Mesenchymal stem cell (in vitro differentiated cells and primary cell): Measurements from ENCODE around the gene FCHSD2.
"Not testable (repeated sequence)": the region's sequence is repeated elsewhere in the genome, so short reads cannot be mapped to it uniquely, and the experiment has no call there.

ENCODE experiments used
- DNase-seq: peaks from one replicate; pipeline ENCODE4 v3.0.0-alpha.2; 2013
- H2AFZ ChIP-seq: one replicate; pipeline ENCODE4 v1.6.1; 2013; ENCODE audit warnings: low read depth, mild to moderate bottlenecking, control low read depth, inconsistent platforms, low read length, moderate library complexity
- H2AK5ac ChIP-seq: 2 replicates; pipeline ENCODE4 v1.6.1; 2013; ENCODE audit warnings: low read length, moderate library complexity, mild to moderate bottlenecking, inconsistent platforms; ENCODE audit not compliant: severe bottlenecking
- H2BK120ac ChIP-seq: one replicate; pipeline ENCODE4 v1.6.1; 2013; ENCODE audit warnings: low read depth, mild to moderate bottlenecking, inconsistent platforms, low read length, moderate library complexity
- H2BK12ac ChIP-seq, 2 experiments: one replicate each; pipeline ENCODE4 v1.6.1; 2013; ENCODE audit warnings: inconsistent platforms in 2 of 2, low read length in 2 of 2, mild to moderate bottlenecking in 2 of 2, moderate library complexity in 2 of 2, control low read depth in 1 of 2
- H2BK15ac ChIP-seq: one replicate; pipeline ENCODE4 v1.6.1; 2013; ENCODE audit warnings: mild to moderate bottlenecking, low read depth, inconsistent platforms; ENCODE audit not compliant: poor library complexity, severe bottlenecking
- H2BK5ac ChIP-seq: 2 replicates; pipeline ENCODE4 v1.6.1; 2013; ENCODE audit warnings: low read depth, mild to moderate bottlenecking, low read length, control low read depth, inconsistent platforms; ENCODE audit not compliant: poor library complexity, severe bottlenecking
- H3K14ac ChIP-seq, 2 experiments: one replicate each; pipeline ENCODE4 v1.6.1; 2013; ENCODE audit warnings: inconsistent platforms in 2 of 2, low read length in 2 of 2, control low read depth in 1 of 2, mild to moderate bottlenecking in 1 of 2, moderate library complexity in 1 of 2
- H3K18ac ChIP-seq, 2 experiments: one replicate each; pipeline ENCODE4 v1.6.1; 2013; ENCODE audit warnings: inconsistent platforms in 2 of 2, low read length in 2 of 2, control low read depth in 1 of 2, low read depth in 1 of 2, mild to moderate bottlenecking in 1 of 2
- H3K23ac ChIP-seq, 2 experiments: one replicate each; pipeline ENCODE4 v1.6.1; 2013; ENCODE audit warnings: inconsistent platforms in 2 of 2, low read length in 2 of 2, mild to moderate bottlenecking in 2 of 2, moderate library complexity in 2 of 2, control low read depth in 1 of 2
- H3K27ac ChIP-seq: 2 replicates; pipeline ENCODE4 v1.5.1; 2013; ENCODE audit warnings: mild to moderate bottlenecking, moderate library complexity, low read length, control low read depth, inconsistent platforms; ENCODE audit not compliant: poor library complexity, severe bottlenecking
- H3K27me3 ChIP-seq, 2 experiments: 2 replicates each; pipeline versions ENCODE4 v1.6.1 to v1.7.0; 2013; ENCODE audit warnings: low read length in 2 of 2, mild to moderate bottlenecking in 2 of 2, moderate library complexity in 2 of 2, control low read depth in 1 of 2, inconsistent platforms in 1 of 2; ENCODE audit not compliant: control insufficient read depth in 1 of 2, insufficient read depth in 1 of 2
- H3K36me3 ChIP-seq, 2 experiments: 2 replicates each; pipeline versions ENCODE4 v1.6.1 to v1.7.0; 2013; ENCODE audit warnings: low read length in 2 of 2, control low read depth in 1 of 2, inconsistent platforms in 1 of 2, low read depth in 1 of 2, mild to moderate bottlenecking in 1 of 2; ENCODE audit not compliant: insufficient read depth in 2 of 2, control insufficient read depth in 1 of 2
- H3K4ac ChIP-seq, 2 experiments: one replicate each; pipeline ENCODE4 v1.6.1; 2013; ENCODE audit warnings: inconsistent platforms in 2 of 2, low read length in 2 of 2, mild to moderate bottlenecking in 2 of 2, moderate library complexity in 2 of 2, control low read depth in 1 of 2, low read depth in 1 of 2
- H3K4me1 ChIP-seq: 2 replicates; pipeline ENCODE4 v1.6.1; 2013; ENCODE audit warnings: low read depth, low read length, control low read depth; ENCODE audit not compliant: control insufficient read depth, insufficient read depth
- H3K4me2 ChIP-seq: 2 replicates; pipeline ENCODE4 v1.6.1; 2013; ENCODE audit warnings: low read length, mild to moderate bottlenecking, inconsistent platforms; ENCODE audit not compliant: poor library complexity, severe bottlenecking
- H3K4me3 ChIP-seq, 2 experiments: 2 replicates each; pipeline versions ENCODE4 v1.5.1 to v1.7.0; 2013; ENCODE audit warnings: low read length in 2 of 2, mild to moderate bottlenecking in 2 of 2, control low read depth in 1 of 2, low read depth in 1 of 2; ENCODE audit not compliant: insufficient read depth in 1 of 2
- H3K79me1 ChIP-seq: replicated peaks from 2 replicates; pipeline ENCODE4 v1.6.1; 2013; ENCODE audit warnings: mild to moderate bottlenecking, control low read depth, low read length, inconsistent platforms; ENCODE audit not compliant: poor library complexity, severe bottlenecking
- H3K9ac ChIP-seq: 2 replicates; pipeline ENCODE4 v1.7.0; 2013; ENCODE audit warnings: mild to moderate bottlenecking, low read length, moderate library complexity
- H3K9me3 ChIP-seq: 2 replicates; pipeline ENCODE4 v1.7.0; 2013; ENCODE audit warnings: mild to moderate bottlenecking, low read length; ENCODE audit not compliant: control insufficient read depth
- H4K8ac ChIP-seq: one replicate; pipeline ENCODE4 v1.6.1; 2013; ENCODE audit warnings: inconsistent platforms, mild to moderate bottlenecking, low read length, moderate library complexity
- H4K91ac ChIP-seq: one replicate; pipeline ENCODE4 v1.6.1; 2013; ENCODE audit warnings: mild to moderate bottlenecking, low read length, inconsistent platforms
- WGBS: methylation state at CpG from one replicate; pipeline ENCODE4 v1.1.7; 2013; ENCODE audit warnings: mixed read lengths; 5-methylcytosine and 5-hydroxymethylcytosine counted together

The FCHSD2 gene

DNA sequence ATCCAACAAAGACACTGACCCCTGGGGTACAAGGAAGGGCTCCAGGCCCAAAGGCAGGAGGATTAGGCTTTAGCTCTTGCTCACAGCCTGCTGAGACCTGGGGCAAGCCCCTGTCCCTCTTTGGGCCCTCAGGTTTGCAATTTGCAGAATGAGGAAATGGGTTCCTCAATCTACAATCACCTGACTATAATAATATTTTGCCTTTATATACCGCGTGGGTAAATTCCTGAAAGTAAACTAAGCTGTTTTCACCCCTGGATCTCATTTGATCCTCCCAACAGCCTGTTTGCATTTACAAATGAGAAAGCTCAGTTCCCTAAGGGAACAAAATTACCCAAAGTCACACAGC is 349.1 kb downstream of the FCHSD2 start:
- no peaks in the 10 kb centered on the region for H3K36me3 ChIP-seq
- H3K27ac ChIP-seq, result no peak overlapping the region
- no peaks in the 10 kb centered on the region for H3K9me3 ChIP-seq
- H4K8ac ChIP-seq, result peak overlapping the region; percentile 83
- H3K9ac ChIP-seq, result peak overlapping the region; percentile 86
- H2BK15ac ChIP-seq, result no peak overlapping the region
- peak overlapping the region in 1 of 2 experiments; percentile 87 for H3K4me3 ChIP-seq
- no peak overlapping the region for H2BK5ac ChIP-seq
- peak overlapping the region; percentile 76 for H2AK5ac ChIP-seq
- H3K23ac ChIP-seq, result no peak overlapping the region
- H2BK12ac ChIP-seq, result peak overlapping the region; percentile 29 to 49
- DNase-seq, result no peak
- no peak overlapping the region for H3K14ac ChIP-seq
- H3K4me1 ChIP-seq, result peaks cover 22% of the 10 kb centered on the region
- H3K27me3 ChIP-seq, result no peaks in the 10 kb centered on the region
- H3K79me1 ChIP-seq, result no peaks in the 10 kb centered on the region
- H4K91ac ChIP-seq, result no peak overlapping the region
- H2BK120ac ChIP-seq, result no peak overlapping the region
- H2AFZ ChIP-seq, result peak overlapping the region; percentile 29
- H3K4ac ChIP-seq, result peak overlapping the region in 1 of 2 experiments; percentile 32
- H3K4me2 ChIP-seq, result no peak overlapping the region
- peak overlapping the region; percentile 46 for H3K18ac ChIP-seq
- 97% methylated on average over 2 of the region's 2 CpGs for WGBS

GRCh38 chr11:72792437-72793021 is 349.6 kb downstream of the FCHSD2 start:
- peak overlapping the region; percentile 4 for H4K91ac ChIP-seq
- no peak overlapping the region for H2BK15ac ChIP-seq
- H4K8ac ChIP-seq, result no peak overlapping the region
- H3K23ac ChIP-seq, result no peak overlapping the region
- no peaks in the 10 kb centered on the region for H3K27me3 ChIP-seq
- H3K4ac ChIP-seq, result no peak overlapping the region
- H3K9ac ChIP-seq, result peak overlapping the region; percentile 86
- H2AK5ac ChIP-seq, result peak overlapping the region; percentile 76
- no peak overlapping the region for H2BK120ac ChIP-seq
- no peak overlapping the region for H3K4me2 ChIP-seq
- H2BK5ac ChIP-seq, result no peak overlapping the region
- 96% methylated on average over 3 of the region's 3 CpGs for WGBS
- peak overlapping the region in 1 of 2 experiments; percentile 46 for H3K18ac ChIP-seq
- no peak overlapping the region for H3K27ac ChIP-seq
- peaks cover 22% of the 10 kb centered on the region for H3K4me1 ChIP-seq
- no peak overlapping the region for H2AFZ ChIP-seq
- no peaks in the 10 kb centered on the region for H3K36me3 ChIP-seq
- H2BK12ac ChIP-seq, result peak overlapping the region; percentile 29 to 49
- no peak for DNase-seq
- no peaks in the 10 kb centered on the region for H3K79me1 ChIP-seq
- H3K14ac ChIP-seq, result no peak overlapping the region
- H3K9me3 ChIP-seq, result no peaks in the 10 kb centered on the region
- peak overlapping the region in 1 of 2 experiments; percentile 87 for H3K4me3 ChIP-seq

DNA sequence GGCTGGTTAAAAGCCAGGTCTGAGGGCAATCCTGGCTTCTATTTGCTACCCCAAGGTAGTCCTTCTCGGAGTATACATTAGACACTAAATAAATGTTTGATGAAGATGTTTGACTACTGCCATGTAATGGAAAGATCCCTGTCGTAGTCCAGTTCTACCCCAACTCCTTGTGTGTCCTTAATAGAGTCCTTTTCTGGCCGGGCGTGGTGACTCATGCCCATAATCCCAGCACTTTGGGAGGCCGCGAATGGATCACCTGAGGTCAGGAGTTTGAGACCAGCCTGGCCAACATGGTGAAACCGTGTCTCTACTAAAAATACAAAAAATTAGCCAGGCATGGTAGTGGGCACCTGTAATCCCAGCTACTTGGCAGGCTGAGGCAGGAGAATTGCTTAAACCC is 350.9 kb downstream of the FCHSD2 start:
- WGBS, result 86% methylated on average over 6 of the region's 7 CpGs
- H3K4me3 ChIP-seq, H3K27ac ChIP-seq, H3K18ac ChIP-seq, H3K27me3 ChIP-seq, H3K36me3 ChIP-seq, H4K8ac ChIP-seq, H2AK5ac ChIP-seq, H3K79me1 ChIP-seq, H3K9me3 ChIP-seq, H2BK5ac ChIP-seq, H2BK12ac ChIP-seq, DNase-seq, H3K14ac ChIP-seq, H2AFZ ChIP-seq, H4K91ac ChIP-seq, H2BK120ac ChIP-seq, H2BK15ac ChIP-seq, H3K4ac ChIP-seq, H3K9ac ChIP-seq, H3K4me2 ChIP-seq, H3K23ac ChIP-seq: not testable (repeated sequence)
- H3K4me1 ChIP-seq, result peaks cover 22% of the 10 kb centered on the region

GRCh38 chr11:72789493-72790131 is 352.5 kb downstream of the FCHSD2 start:
- H4K91ac ChIP-seq, result peak overlapping the region; percentile 57
- H3K27ac ChIP-seq, result peak overlapping the region; percentile 41
- H3K4me1 ChIP-seq, result peaks cover 22% of the 10 kb centered on the region
- H2BK5ac ChIP-seq, result no peak overlapping the region
- H2AK5ac ChIP-seq, result peak overlapping the region; percentile 24
- no peak overlapping the region for H3K4me2 ChIP-seq
- no peak overlapping the region for H3K4ac ChIP-seq
- H3K18ac ChIP-seq, result peak overlapping the region in 1 of 2 experiments; percentile 18
- H2AFZ ChIP-seq, result no peak overlapping the region
- H3K4me3 ChIP-seq, result peak overlapping the region in 1 of 2 experiments; percentile 4
- WGBS, result 61% methylated on average over 8 of the region's 10 CpGs
- H2BK12ac ChIP-seq, result no peak overlapping the region
- H3K9me3 ChIP-seq, result no peaks in the 10 kb centered on the region
- H3K14ac ChIP-seq, result no peak overlapping the region
- no peak overlapping the region for H3K23ac ChIP-seq
- H3K9ac ChIP-seq, result no peak overlapping the region
- no peaks in the 10 kb centered on the region for H3K79me1 ChIP-seq
- H2BK15ac ChIP-seq, result no peak overlapping the region
- no peak overlapping the region for H4K8ac ChIP-seq
- peaks cover 0 to 1% of the 10 kb centered on the region in 2 experiments for H3K36me3 ChIP-seq
- H3K27me3 ChIP-seq, result peaks cover 0 to 3% of the 10 kb centered on the region in 2 experiments
- DNase-seq, result peak; percentile 31
- H2BK120ac ChIP-seq, result no peak overlapping the region
